Fibroblast of skin of right quadriceps (primary cell): ENCODE data around the gene INAFM2.

ENCODE experiments used
- DNase-seq: peaks from one replicate; pipeline ENCODE4 v3.0.0-alpha.2; 2013

The INAFM2 gene

GRCh38 chr15:40345225-40345866 is 21.9 kb downstream of the INAFM2 start:
- no peak for DNase-seq

- DNase-seq: no peak
Measured at GRCh38 chr15:40345867-40346578, 22.5 kb downstream of the INAFM2 start.

- no peak for DNase-seq
Measured at GRCh38 chr15:40346579-40347558, 23.4 kb downstream of the INAFM2 start.

DNA sequence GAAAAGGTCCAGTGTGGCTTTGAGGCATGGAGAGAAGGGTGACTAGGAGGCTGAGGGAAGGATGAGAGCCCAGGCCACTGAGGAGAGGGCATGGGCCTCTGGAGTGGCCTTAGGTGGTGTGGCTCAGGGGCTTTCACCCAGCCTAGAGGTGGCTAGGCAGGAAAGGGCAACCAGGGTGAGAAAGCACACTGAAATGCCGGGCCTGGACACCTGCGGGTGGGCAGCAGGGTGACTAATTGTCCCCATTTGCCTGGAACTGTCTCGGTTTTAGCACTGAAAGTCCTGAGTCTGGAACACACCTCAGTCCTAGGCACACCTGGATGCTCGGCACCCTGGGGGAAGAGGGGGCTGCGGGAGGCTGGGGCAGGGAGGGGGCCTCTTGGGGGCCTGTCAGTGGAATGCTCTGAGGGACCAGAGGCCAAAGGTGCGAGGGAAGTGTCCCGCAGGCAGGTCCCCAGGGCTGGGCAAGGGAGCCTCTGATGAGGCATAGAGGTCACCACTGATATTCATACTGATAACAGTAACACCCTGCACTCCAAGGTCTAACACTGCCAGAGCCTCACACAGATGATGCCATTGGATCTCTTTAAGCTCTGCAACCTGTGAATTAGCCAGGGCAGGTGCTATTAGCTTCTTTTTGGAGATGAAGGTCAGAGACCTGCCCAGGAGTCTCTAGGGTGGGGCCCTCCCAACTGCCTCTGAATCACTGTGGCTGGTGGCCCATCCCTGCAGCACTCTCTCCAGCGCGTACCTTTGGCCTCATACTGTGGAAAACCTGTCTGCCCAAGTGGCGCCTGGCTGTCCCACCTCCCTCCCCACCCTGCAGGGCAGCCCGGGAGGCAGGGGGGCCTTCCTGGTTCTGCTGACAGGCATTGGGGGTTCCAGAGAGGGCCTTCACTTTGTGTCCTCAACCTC is 24.3 kb downstream of the INAFM2 start:
- no peak for DNase-seq

- DNase-seq: no peak
Measured at GRCh38 chr15:40348474-40348870, 25.0 kb downstream of the INAFM2 start.

DNA sequence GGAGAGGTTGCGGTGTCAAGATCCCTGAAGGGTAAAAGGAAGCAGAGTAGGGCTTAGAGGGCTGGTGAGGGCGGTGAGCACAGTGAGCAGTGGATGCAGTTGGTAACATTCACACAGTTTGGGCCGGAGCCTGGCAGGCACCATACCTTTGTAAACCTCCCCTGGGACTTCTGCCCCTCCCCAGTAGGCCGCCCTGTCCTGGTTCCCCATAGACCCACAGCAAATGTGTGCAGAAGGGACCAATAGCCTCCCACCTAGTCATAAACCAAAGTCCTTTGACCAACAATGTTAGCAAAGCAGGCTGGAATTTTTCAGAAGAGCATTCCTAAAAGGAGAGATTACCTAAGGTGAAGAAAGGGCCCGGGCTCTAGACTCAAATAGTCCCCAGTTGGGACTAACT is 25.7 kb downstream of the INAFM2 start:
- DNase-seq: no peak

DNA sequence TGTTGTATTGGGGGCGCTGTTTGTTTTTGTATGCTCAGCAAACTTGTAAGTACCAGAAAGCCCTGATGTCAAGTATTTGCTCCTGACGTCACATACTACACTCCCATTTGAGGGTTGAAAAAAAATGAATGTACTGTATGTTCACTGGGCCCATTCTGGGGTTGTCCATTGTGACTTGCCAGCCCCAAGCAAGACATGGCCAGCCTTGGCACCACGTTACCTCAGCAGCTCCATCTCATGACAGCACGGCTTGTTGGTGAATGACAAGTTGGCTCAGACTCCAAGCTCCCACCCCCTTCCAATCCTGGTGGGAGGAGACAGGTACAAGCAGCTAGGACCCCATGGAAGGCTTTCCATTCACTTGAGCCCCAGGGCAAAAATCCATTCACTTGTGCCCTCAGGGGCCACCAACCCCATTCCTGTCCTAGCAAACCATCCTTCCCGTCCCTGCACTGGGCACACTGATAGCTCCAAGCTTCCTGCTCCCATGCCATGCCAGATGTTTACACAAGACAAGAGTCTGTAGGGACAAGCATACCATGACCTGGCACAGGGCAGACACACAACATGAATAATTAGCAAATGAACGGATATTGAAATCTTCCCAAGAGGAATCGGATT is 28.9 kb downstream of the INAFM2 start:
- DNase-seq: no peak

DNA sequence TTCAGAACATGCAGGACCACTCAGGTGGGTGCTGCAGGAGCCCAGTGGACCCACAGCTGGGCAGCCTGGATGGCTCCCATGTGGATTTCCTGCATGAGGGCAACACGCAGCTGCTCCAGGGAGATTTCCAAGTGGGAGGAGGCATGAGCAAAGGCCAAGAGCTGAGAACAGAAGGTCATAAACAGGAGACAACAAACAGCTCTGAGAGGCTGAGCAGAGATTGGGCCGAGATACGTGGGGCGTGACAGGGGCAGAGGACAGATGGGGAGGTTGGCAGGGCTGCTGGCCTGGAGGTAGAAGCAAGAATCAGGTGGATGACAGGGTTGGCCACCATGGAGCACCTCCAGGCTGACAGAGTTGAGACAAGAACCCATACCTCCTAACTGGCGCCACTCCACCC is 30.2 kb downstream of the INAFM2 start:
- DNase-seq: no peak

DNA sequence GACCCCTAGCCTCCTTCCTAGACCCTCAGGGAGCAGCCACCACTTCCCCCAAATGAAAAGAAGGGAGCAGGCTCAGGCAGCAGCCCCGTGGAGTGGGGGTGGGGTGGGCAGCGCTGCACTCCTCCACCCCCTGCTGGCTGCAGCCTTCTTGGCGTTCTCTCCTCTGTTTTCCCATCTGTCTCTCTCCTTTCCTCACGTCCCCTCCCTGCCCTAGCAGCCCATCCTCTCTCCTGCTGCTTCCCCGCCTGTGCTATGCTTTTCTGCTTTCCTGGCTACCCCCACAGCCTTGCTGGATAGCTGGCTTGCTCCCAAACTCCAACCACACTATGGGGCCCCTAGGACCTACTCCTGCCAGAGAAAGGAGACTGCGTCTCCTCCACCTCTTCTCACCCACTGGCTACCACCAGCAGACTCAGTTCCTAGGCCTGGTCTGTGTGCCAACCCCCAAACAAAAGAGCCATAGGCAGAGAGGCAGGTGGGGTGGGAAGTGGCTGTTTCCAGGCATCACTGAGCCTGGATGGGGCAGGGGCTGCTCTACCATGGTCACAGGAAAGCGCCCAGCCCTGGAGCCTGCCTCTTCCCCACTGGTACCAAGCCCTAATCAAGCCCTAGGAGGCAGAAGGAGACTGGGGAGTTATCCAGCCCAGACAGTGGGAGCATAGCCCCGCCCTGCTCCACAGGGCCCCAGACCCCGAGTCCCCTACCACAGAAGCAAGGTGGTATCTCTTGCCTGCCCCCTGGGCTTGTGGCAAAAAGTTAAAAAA is 31.1 kb downstream of the INAFM2 start:
- DNase-seq: peak; percentile 84

- DNase-seq: no peak
Measured at GRCh38 chr15:40355976-40356585, 32.6 kb downstream of the INAFM2 start.

- no peak for DNase-seq
Measured at GRCh38 chr15:40357246-40357645, 33.8 kb downstream of the INAFM2 start.

DNA sequence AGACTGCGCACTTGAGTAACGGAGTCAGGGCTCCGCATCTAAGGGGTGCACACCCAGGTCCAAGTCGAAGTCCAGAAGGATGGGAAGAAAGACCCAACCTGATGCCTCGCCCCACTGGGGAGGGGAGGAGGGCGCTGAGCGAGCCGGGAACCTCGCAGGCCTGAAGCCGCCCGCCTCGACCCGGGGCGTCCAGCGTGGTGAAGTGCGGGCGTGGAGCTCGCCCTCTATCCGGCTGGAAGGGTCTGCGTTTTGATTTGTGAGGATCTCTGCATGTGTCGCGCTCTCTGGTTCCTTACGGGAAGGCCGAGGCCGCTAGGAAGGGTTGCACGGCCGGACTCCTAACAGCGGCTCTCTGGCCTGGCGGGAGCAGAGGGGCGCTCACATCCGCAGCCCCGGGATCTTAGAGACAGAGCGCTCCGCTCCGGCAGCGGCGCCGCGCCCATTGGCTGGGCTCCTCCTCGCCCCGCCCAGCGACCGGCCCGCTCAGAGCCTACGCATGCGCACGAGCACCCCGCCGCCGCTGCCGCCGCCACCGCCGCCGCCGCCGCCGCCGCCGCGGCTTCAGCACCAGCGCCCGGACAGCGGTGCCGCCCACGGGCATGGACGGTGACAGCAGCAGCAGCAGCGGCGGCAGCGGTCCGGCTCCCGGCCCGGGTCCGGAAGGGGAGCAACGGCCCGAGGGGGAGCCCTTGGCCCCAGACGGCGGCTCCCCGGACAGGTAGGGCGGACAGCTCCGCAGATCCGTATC is 34.4 kb downstream of the INAFM2 start, which contains the start of gene DISP2:
TSS of gene DISP2 (plus strand) at position 497 of the 748 bp plus-strand sequence. CDS start at position 600, 103 bp downstream.
- DNase-seq: peak; percentile 74

DNA sequence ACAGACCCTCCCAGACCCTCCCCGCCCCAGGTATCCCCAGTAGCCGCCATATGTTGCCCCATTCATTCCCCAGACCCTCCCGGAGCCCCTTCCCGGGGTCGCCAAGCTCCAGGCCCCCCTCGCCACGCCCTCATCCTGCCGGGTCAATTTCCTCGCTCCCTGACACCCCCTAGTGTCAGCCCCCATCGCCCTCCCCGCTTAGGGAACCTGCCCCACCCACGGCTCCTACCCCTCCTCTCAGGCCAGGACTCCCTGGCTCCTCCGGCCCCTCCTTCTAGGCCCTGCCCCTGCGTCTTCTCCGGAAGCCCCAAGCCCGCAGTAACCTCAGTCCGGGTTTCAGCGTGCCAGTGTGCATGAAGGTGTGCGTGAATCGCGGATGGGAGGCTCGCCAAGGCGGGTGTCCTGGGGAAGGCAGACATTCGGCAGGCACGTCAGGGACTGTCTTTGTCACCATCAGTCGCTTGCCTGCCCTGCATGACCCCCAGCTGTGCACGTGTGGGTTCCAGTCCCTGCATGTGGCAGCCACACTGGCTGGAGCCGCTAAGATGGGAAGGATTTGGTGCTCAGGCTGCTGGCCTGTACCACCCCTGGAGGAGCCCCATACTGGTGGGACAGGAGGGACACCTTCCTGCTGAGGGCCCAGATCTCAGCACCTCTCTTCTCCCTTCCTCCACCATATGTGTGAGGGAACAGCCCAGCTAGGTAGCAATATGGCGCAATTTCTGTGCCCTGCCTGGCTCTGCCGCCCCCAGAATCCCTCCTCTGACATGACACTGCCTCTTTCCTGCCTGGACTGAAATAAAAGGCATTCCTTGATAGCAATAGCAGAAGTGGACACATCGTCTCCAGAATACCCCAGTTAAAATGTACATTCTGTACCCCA is 35.2 kb downstream of the INAFM2 start:
- no peak for DNase-seq

- no peak for DNase-seq
Measured at GRCh38 chr15:40360015-40360414, 36.5 kb downstream of the INAFM2 start.

DNA sequence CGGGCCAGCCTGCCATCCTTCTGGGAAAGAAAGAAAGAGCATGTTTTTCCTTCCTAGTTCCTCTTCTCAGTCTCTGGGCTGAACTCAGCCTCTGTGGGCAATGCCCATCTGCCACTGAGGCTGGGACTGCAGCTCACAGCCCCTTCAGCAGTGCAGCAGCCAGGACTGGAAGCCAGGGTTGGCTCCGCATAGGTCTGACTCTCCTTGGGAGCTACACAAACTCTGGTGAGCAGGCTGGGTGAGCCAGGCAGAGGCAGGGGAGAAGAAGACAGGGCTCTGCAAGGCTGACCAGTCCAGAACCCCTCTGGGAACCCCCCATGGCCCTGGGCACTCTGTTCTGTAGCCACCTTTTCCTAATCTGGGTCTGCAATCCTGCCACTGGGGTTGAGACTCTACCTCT is 38.1 kb downstream of the INAFM2 start:
- DNase-seq: no peak

DNA sequence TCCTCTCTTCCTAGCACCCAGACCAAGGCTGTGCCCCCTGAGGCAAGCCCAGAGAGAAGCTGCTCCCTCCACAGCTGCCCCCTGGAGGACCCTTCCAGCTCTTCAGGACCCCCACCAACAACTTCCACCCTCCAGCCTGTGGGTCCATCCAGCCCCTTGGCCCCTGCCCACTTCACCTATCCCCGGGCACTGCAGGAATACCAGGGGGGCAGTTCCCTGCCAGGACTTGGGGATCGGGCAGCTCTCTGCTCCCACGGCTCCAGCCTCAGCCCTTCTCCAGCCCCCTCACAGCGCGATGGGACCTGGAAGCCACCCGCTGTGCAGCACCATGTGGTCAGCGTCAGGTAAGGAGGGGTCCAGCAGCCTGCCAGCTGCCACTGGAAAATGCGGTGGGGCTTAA is 40.1 kb downstream of the INAFM2 start:
- DNase-seq: no peak

- DNase-seq: no peak
Measured at GRCh38 chr15:40364251-40364650, 40.8 kb downstream of the INAFM2 start.

DNA sequence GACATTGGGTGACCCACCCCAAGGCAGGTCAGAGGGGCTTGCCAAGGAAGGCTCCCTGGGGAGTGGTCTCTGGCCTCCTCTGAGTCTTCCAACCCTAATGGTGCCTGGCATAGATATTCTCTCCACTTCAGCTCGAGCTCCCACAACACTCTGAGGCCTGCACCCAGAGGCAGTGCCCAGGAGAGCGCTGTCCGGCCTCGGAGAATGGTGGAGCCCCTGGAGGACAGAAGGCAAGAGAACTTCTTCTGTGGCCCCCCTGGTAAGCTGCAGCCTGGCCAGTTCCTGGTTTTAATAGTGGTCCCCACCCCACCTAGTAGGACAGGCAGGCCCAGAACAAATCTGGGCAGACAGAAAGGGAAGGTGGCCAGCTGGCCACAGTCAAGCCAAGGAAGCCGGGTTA is 41.5 kb downstream of the INAFM2 start:
- no peak for DNase-seq
